K562 (cell line): ENCODE data around the gene ASMT.

Source experiments
- ATF2 ChIP-seq: sonication (generic); formaldehyde crosslinking; IDR thresholded peaks from 2 replicates; pipeline ENCODE4 v1.8.1; 2022; ENCODE audit warnings: missing genetic modification reagents
- CTCF ChIP-seq, 3 experiments: IDR thresholded peaks in 2 of 3; conservative IDR thresholded peaks in 1 of 3; 2 replicates each; pipeline ENCODE4 v1.5.1; 2011 to 2012; ENCODE audit warnings: low read length in 3 of 3, mild to moderate bottlenecking in 3 of 3, control low read depth in 2 of 3, improper control_type of control experiment in 1 of 3, inconsistent platforms in 1 of 3, low read depth in 1 of 3, mixed read lengths in 1 of 3, moderate library complexity in 1 of 3; ENCODE audit not compliant: insufficient read depth in 2 of 3
- EGR1 ChIP-seq: fragments of 450-650 bp; conservative IDR thresholded peaks from 2 replicates; pipeline ENCODE4 v1.6.1; 2017; ENCODE audit warnings: mild to moderate bottlenecking
- JUND ChIP-seq, 2 experiments: IDR thresholded peaks; 2 replicates in 1 of 2; 3 replicates in 1 of 2; pipeline ENCODE4 v1.6.1; 2011; ENCODE audit warnings: borderline replicate concordance in 2 of 2, low read depth in 2 of 2, low read length in 2 of 2, improper control_type of control experiment in 1 of 2, missing biosample characterization in 1 of 2, missing genetic modification characterization in 1 of 2, missing genetic modification reagents in 1 of 2
- NBN ChIP-seq: fragments of 450-650 bp; IDR thresholded peaks from 2 replicates; pipeline ENCODE4 v1.6.1; 2016; ENCODE audit warnings: low read depth, mild to moderate bottlenecking
- POLR2AphosphoS5 ChIP-seq: IDR thresholded peaks from 2 replicates; pipeline ENCODE4 v1.6.1; 2011; ENCODE audit warnings: mild to moderate bottlenecking, low read depth, low read length, moderate library complexity; ENCODE audit not compliant: control insufficient read depth, insufficient read depth
- RFX5 ChIP-seq: IDR thresholded peaks from 2 replicates; pipeline ENCODE4 v1.6.1; 2011; ENCODE audit warnings: low read depth, mild to moderate bottlenecking, improper control_type of control experiment, low read length
- ZNF133 ChIP-seq: fragments of 250-450 bp; sonication (Bioruptor Pico); IDR thresholded peaks from 2 replicates; pipeline ENCODE4 v1.4.0; 2020; ENCODE audit warnings: mild to moderate bottlenecking
- ZNF57 ChIP-seq: fragments of 450-650 bp; formaldehyde crosslinking; IDR thresholded peaks from 2 replicates; pipeline ENCODE4 v1.4.0; 2020; ENCODE audit warnings: mild to moderate bottlenecking, moderate library complexity
- TF ChIP-seq, protein P1 (sequence below): fragments of 200-800 bp; sonication (Bioruptor generic); IDR thresholded peaks from 2 replicates; pipeline ENCODE4 v1.6.1; 2016; ENCODE audit warnings: missing genetic modification characterization, missing compliant biosample characterization
- TF ChIP-seq, protein P2 (sequence below): fragments of 250-450 bp; sonication (Bioruptor Pico); IDR thresholded peaks from 2 replicates; pipeline ENCODE4 v1.9.0; 2021; ENCODE audit warnings: mild to moderate bottlenecking, inconsistent platforms

DNA sequence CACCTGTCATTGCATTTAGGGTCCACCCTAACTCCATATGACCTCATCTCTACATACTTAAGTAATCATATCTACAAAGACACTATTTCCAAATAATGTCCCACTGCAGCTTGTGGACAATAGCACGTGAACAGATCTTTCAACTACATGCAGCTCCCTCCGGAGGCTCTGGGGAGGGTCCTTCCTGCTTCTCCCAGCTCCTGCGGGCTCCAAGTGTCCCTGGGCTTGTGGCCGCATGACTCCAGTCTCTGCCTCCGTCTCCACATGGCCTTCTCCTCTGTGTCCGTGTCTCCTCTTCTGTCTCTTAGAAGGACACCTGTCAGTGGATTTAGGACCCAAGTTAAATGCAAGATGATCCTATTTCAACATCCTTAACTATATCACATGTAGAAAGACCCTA lies 52.7 kb downstream of the ASMT start:
- TF ChIP-seq NBN: no peak
- TF ChIP-seq POLR2AphosphoS5: no peak
- no peak for TF ChIP-seq ATF2 (CRISPR knock-in tag)
- TF ChIP-seq RFX5: no peak
- no peak for TF ChIP-seq JUND (IDR thresholded peaks at IDR 0.05; ENCODE audit: borderline replicate concordance, low read depth, low read length)
- no peak for TF ChIP-seq JUND (tag; IDR thresholded peaks at IDR 0.05; ENCODE audit: borderline replicate concordance, low read depth, low read length)
- no peak for TF ChIP-seq CTCF (IDR thresholded peaks at IDR 0.05 in 2 of 3, conservative IDR thresholded peaks at IDR 0.05 in 1 of 3; ENCODE audit: insufficient read depth in 2 of 3, low read depth in 1 of 3, low read length in 3 of 3)
- no peak for TF ChIP-seq ZNF133 (CRISPR knock-in tag)
- no peak for TF ChIP-seq EGR1
- TF ChIP-seq, protein P1, sequence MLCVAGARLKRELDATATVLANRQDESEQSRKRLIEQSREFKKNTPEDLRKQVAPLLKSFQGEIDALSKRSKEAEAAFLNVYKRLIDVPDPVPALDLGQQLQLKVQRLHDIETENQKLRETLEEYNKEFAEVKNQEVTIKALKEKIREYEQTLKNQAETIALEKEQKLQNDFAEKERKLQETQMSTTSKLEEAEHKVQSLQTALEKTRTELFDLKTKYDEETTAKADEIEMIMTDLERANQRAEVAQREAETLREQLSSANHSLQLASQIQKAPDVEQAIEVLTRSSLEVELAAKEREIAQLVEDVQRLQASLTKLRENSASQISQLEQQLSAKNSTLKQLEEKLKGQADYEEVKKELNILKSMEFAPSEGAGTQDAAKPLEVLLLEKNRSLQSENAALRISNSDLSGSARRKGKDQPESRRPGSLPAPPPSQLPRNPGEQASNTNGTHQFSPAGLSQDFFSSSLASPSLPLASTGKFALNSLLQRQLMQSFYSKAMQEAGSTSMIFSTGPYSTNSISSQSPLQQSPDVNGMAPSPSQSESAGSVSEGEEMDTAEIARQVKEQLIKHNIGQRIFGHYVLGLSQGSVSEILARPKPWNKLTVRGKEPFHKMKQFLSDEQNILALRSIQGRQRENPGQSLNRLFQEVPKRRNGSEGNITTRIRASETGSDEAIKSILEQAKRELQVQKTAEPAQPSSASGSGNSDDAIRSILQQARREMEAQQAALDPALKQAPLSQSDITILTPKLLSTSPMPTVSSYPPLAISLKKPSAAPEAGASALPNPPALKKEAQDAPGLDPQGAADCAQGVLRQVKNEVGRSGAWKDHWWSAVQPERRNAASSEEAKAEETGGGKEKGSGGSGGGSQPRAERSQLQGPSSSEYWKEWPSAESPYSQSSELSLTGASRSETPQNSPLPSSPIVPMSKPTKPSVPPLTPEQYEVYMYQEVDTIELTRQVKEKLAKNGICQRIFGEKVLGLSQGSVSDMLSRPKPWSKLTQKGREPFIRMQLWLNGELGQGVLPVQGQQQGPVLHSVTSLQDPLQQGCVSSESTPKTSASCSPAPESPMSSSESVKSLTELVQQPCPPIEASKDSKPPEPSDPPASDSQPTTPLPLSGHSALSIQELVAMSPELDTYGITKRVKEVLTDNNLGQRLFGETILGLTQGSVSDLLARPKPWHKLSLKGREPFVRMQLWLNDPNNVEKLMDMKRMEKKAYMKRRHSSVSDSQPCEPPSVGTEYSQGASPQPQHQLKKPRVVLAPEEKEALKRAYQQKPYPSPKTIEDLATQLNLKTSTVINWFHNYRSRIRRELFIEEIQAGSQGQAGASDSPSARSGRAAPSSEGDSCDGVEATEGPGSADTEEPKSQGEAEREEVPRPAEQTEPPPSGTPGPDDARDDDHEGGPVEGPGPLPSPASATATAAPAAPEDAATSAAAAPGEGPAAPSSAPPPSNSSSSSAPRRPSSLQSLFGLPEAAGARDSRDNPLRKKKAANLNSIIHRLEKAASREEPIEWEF (CRISPR knock-in tag): no peak
- TF ChIP-seq, protein P2, sequence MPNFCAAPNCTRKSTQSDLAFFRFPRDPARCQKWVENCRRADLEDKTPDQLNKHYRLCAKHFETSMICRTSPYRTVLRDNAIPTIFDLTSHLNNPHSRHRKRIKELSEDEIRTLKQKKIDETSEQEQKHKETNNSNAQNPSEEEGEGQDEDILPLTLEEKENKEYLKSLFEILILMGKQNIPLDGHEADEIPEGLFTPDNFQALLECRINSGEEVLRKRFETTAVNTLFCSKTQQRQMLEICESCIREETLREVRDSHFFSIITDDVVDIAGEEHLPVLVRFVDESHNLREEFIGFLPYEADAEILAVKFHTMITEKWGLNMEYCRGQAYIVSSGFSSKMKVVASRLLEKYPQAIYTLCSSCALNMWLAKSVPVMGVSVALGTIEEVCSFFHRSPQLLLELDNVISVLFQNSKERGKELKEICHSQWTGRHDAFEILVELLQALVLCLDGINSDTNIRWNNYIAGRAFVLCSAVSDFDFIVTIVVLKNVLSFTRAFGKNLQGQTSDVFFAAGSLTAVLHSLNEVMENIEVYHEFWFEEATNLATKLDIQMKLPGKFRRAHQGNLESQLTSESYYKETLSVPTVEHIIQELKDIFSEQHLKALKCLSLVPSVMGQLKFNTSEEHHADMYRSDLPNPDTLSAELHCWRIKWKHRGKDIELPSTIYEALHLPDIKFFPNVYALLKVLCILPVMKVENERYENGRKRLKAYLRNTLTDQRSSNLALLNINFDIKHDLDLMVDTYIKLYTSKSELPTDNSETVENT (CRISPR knock-in tag): no peak
- TF ChIP-seq ZNF57: no peak
